H9 (cell line): Measurements from ENCODE around the gene OLIG2. TPM values are rescaled to one million over a fixed set of nuclear protein-coding genes. Genes with fewer than 3 reads are reported as not detected.

Source experiments
- DNase-seq: peaks from one replicate; pipeline ENCODE4 v3.0.0-alpha.2; 2017
- H2AFZ ChIP-seq: one replicate; pipeline ENCODE4 v1.6.1; 2013; ENCODE audit warnings: mild to moderate bottlenecking, low read length, control low read depth, moderate library complexity
- H2AK5ac ChIP-seq: 2 replicates; pipeline ENCODE4 v1.6.1; 2013; ENCODE audit warnings: low read length, control low read depth, mixed read lengths; ENCODE audit not compliant: insufficient read length
- H2BK120ac ChIP-seq: one replicate; pipeline ENCODE4 v1.6.1; 2013; ENCODE audit warnings: low read depth, mild to moderate bottlenecking, low read length, control low read depth, inconsistent platforms; ENCODE audit not compliant: poor library complexity, severe bottlenecking
- H2BK12ac ChIP-seq: 2 replicates; pipeline ENCODE4 v1.6.1; 2013; ENCODE audit warnings: low read length, control low read depth, mixed read lengths, low read depth; ENCODE audit not compliant: insufficient read length
- H2BK15ac ChIP-seq: 2 replicates; pipeline ENCODE4 v1.6.1; 2013; ENCODE audit warnings: low read depth, low read length, control low read depth
- H2BK20ac ChIP-seq: one replicate; pipeline ENCODE4 v1.6.1; 2013; ENCODE audit warnings: low read depth, mild to moderate bottlenecking, low read length, control low read depth, inconsistent platforms; ENCODE audit not compliant: poor library complexity, severe bottlenecking
- H2BK5ac ChIP-seq: 2 replicates; pipeline ENCODE4 v1.6.1; 2013; ENCODE audit warnings: low read length, control low read depth, mixed read lengths; ENCODE audit not compliant: insufficient read length
- H3K14ac ChIP-seq: 2 replicates; pipeline ENCODE4 v1.6.1; 2013; ENCODE audit warnings: low read length, control low read depth; ENCODE audit not compliant: insufficient read depth
- H3K18ac ChIP-seq: 2 replicates; pipeline ENCODE4 v1.6.1; 2013; ENCODE audit warnings: low read depth, mild to moderate bottlenecking, mixed read lengths, low read length, control low read depth; ENCODE audit not compliant: insufficient read length
- H3K23ac ChIP-seq: 2 replicates; pipeline ENCODE4 v1.6.1; 2013; ENCODE audit warnings: low read length, control low read depth, mixed read lengths, low read depth; ENCODE audit not compliant: insufficient read length
- H3K23me2 ChIP-seq: 2 replicates; pipeline ENCODE4 v1.6.1; 2013; ENCODE audit warnings: low read depth, mild to moderate bottlenecking, mixed read lengths, low read length, control low read depth; ENCODE audit not compliant: insufficient read length, poor library complexity, severe bottlenecking
- H3K27ac ChIP-seq: 2 replicates; pipeline ENCODE4 v1.5.1; 2013; ENCODE audit warnings: low read length, control low read depth, mixed read lengths, low read depth; ENCODE audit not compliant: insufficient read length
- H3K27me3 ChIP-seq: 2 replicates; pipeline ENCODE4 v1.6.1; 2013; ENCODE audit warnings: low read length, control low read depth, inconsistent platforms; ENCODE audit not compliant: insufficient read depth
- H3K4ac ChIP-seq: 2 replicates; pipeline ENCODE4 v1.6.1; 2013; ENCODE audit warnings: low read depth, mild to moderate bottlenecking, control low read depth, inconsistent platforms, low read length, moderate library complexity
- H3K4me1 ChIP-seq: 2 replicates; pipeline ENCODE4 v1.6.1; 2013; ENCODE audit warnings: low read length, control low read depth, inconsistent platforms; ENCODE audit not compliant: insufficient read depth
- H3K4me2 ChIP-seq: 2 replicates; pipeline ENCODE4 v1.6.1; 2013; ENCODE audit warnings: low read length, control low read depth, mixed read lengths; ENCODE audit not compliant: insufficient read length, insufficient read depth
- H3K56ac ChIP-seq: 2 replicates; pipeline ENCODE4 v1.6.1; 2013; ENCODE audit warnings: low read depth, mild to moderate bottlenecking, mixed read lengths, low read length, control low read depth; ENCODE audit not compliant: insufficient read length
- H3K79me1 ChIP-seq: 2 replicates; pipeline ENCODE4 v1.6.1; 2013; ENCODE audit warnings: low read depth, mild to moderate bottlenecking, moderate library complexity, low read length, control low read depth, inconsistent platforms; ENCODE audit not compliant: insufficient read depth, poor library complexity, severe bottlenecking
- H3K79me2 ChIP-seq: 2 replicates; pipeline ENCODE4 v1.6.1; 2013; ENCODE audit warnings: low read length, control low read depth, inconsistent platforms; ENCODE audit not compliant: insufficient read depth
- H3K9ac ChIP-seq: 2 replicates; pipeline ENCODE4 v1.6.1; 2013; ENCODE audit warnings: low read length, control low read depth, mixed read lengths; ENCODE audit not compliant: insufficient read length; ENCODE audit errors: extremely low read depth
- H3K9me3 ChIP-seq: one replicate; pipeline ENCODE4 v1.6.1; 2013; ENCODE audit warnings: low read depth, low read length, inconsistent platforms; ENCODE audit not compliant: control insufficient read depth
- H3T11ph ChIP-seq: one replicate; pipeline ENCODE4 v1.6.1; 2013; ENCODE audit warnings: mild to moderate bottlenecking, low read length, control low read depth, inconsistent platforms
- H4K20me1 ChIP-seq: one replicate; pipeline ENCODE4 v1.6.1; 2013; ENCODE audit not compliant: control insufficient read depth, insufficient read length, insufficient read depth
- H4K5ac ChIP-seq: 2 replicates; pipeline ENCODE4 v1.6.1; 2013; ENCODE audit warnings: low read depth, mild to moderate bottlenecking, mixed read lengths, low read length, control low read depth; ENCODE audit not compliant: insufficient read length
- H4K8ac ChIP-seq: replicated peaks from 2 replicates; pipeline ENCODE4 v1.6.1; 2013; ENCODE audit warnings: low read length, control low read depth, mixed read lengths, low read depth; ENCODE audit not compliant: insufficient read length
- H4K91ac ChIP-seq: 2 replicates; pipeline ENCODE4 v1.6.1; 2013; ENCODE audit warnings: low read depth, mild to moderate bottlenecking, moderate library complexity, mixed read lengths, low read length, control low read depth; ENCODE audit not compliant: insufficient read length
- H3K27ac Mint-ChIP-seq, 3 experiments: 2 replicates in 2 of 3; 3 replicates in 1 of 3; pipeline ENCODE4 v1.8.0; 2020 to 2021; ENCODE audit warnings: mixed read lengths in 3 of 3, mild to moderate bottlenecking in 1 of 3, moderate library complexity in 1 of 3
- H3K27me3 Mint-ChIP-seq: 2 replicates; pipeline ENCODE4 v1.8.0; 2021; ENCODE audit warnings: low read depth, mild to moderate bottlenecking, moderate library complexity, mixed read lengths
- H3K36me3 Mint-ChIP-seq, 3 experiments: 2 replicates in 2 of 3; 3 replicates in 1 of 3; pipeline ENCODE4 v1.8.0; 2020 to 2021; ENCODE audit warnings: low read depth in 3 of 3, mixed read lengths in 3 of 3; ENCODE audit not compliant: insufficient read depth in 1 of 3
- H3K4me1 Mint-ChIP-seq, 2 experiments: 2 replicates each; pipeline ENCODE4 v1.8.0; 2020; ENCODE audit warnings: mixed read lengths in 2 of 2
- H3K4me3 Mint-ChIP-seq, 2 experiments: 2 replicates in 1 of 2; 3 replicates in 1 of 2; pipeline ENCODE4 v1.8.0; 2020 to 2021; ENCODE audit warnings: mild to moderate bottlenecking in 2 of 2, mixed read lengths in 2 of 2, moderate library complexity in 1 of 2
- H3K9me3 Mint-ChIP-seq, 2 experiments: 2 replicates in 1 of 2; 3 replicates in 1 of 2; pipeline ENCODE4 v1.8.0; 2020; ENCODE audit warnings: mild to moderate bottlenecking in 2 of 2, mixed read lengths in 2 of 2, moderate library complexity in 1 of 2
- CTCF ChIP-seq: fragments of 200-600 bp; sonication (generic); conservative IDR thresholded peaks from 3 replicates; pipeline ENCODE4 v1.8.0; 2021; ENCODE audit warnings: antibody characterized with exemption, mild to moderate bottlenecking
- WGBS: extraction: QIAGEN DNeasy Blood & Tissue Kit; methylation state at CpG from one replicate; pipeline ENCODE4 v1.1.7; 2013; ENCODE audit warnings: missing lambda C conversion rate, low lambda C conversion rate, mixed read lengths; ENCODE audit not compliant: insufficient read length; ENCODE audit errors: extremely low coverage; 5-methylcytosine and 5-hydroxymethylcytosine counted together
- total RNA-seq: library from RNA; stranded (reverse); gene quantifications from 2 replicates; pipeline ENCODE4 v1.2.1, GENCODE V29; 2021

Gene OLIG2
- total RNA-seq, 1 experiment from 2014 or later, result 1.4 TPM

- H2AK5ac ChIP-seq, result no peak overlapping the region
- H3K27ac ChIP-seq, result no peak overlapping the region
- no peak overlapping the region for H3K56ac ChIP-seq
- peaks cover 16% of the 10 kb centered on the region for H3K23me2 ChIP-seq
- H3K4me3 Mint-ChIP-seq, result peak overlapping the region; percentile 72 to 86
- no peak overlapping the region for H2BK12ac ChIP-seq
- peaks cover 97% of the 10 kb centered on the region for H3K27me3 Mint-ChIP-seq
- no peak overlapping the region for H3K9ac ChIP-seq
- H3K79me2 ChIP-seq, result no peaks in the 10 kb centered on the region
- no peak overlapping the region for H2BK5ac ChIP-seq
- no peak overlapping the region for H4K91ac ChIP-seq
- H3K9me3 ChIP-seq, result no peaks in the 10 kb centered on the region
- H4K20me1 ChIP-seq, result no peaks in the 10 kb centered on the region
- no CpG with 5 or more reads among the region's 22 CpGs for WGBS
- no peak overlapping the region for H3K23ac ChIP-seq
- H3K4me1 Mint-ChIP-seq, result peaks cover 31 to 60% of the 10 kb centered on the region in 2 experiments
- no peak overlapping the region for H3K18ac ChIP-seq
- DNase-seq, result peak; percentile 81
- H3K4ac ChIP-seq, result no peak overlapping the region
- H2BK15ac ChIP-seq, result no peak overlapping the region
- H3K4me1 ChIP-seq, result no peaks in the 10 kb centered on the region; the same call in 1 of the 2 replicates
- H4K8ac ChIP-seq, result no peak overlapping the region
- peak overlapping the region; percentile 65 for H3K4me2 ChIP-seq
- no peak overlapping the region for H4K5ac ChIP-seq
- H3K27me3 ChIP-seq, result peaks cover 92% of the 10 kb centered on the region
- no peak overlapping the region for H2AFZ ChIP-seq
- H3K79me1 ChIP-seq, result no peaks in the 10 kb centered on the region
- H3K9me3 Mint-ChIP-seq, result no peaks in the 10 kb centered on the region; a peak in 1 of 5 replicates
- no peak overlapping the region for H2BK20ac ChIP-seq
- H2BK120ac ChIP-seq, result no peak overlapping the region
- H3K14ac ChIP-seq, result peak overlapping the region; percentile 74; the same call in 1 of the 2 replicates
- peak; percentile 70 for TF ChIP-seq CTCF
- no peaks in the 10 kb centered on the region; a peak in 1 of 7 replicates for H3K36me3 Mint-ChIP-seq
- no peak overlapping the region for H3T11ph ChIP-seq
- no peak overlapping the region; a peak in 1 of 7 replicates for H3K27ac Mint-ChIP-seq
Measured at GRCh38 chr21:33025106-33025488, 638 bp upstream of the OLIG2 start.
